ENCODE results near the gene SLC41A2. TPM values are rescaled to one million over a fixed set of nuclear protein-coding genes. Genes with fewer than 3 reads are reported as not detected.
A peak's percentile ranks its signal among the peaks of the same experiment; 100 is the strongest.

The SLC41A2 gene
- polyA plus RNA-seq, 2 of the 4 experiments (the other 2 are of a cell fraction), result 14.6 to 14.8 TPM

GRCh38 chr12:104963757-104964156, 5.7 kb upstream of the SLC41A2 start:
- ATAC-seq, result no peak
- CTCF ChIA-PET, result no interaction called here

GRCh38 chr12:104960464-104960863, 2.4 kb upstream of the SLC41A2 start:
- no peak for FAIRE-seq

More at GRCh38 chr12:104963757-104964156, 5.7 kb upstream of the SLC41A2 start:
- DNase-seq (ENCODE audit: low read depth in 1 of 2, low spot score in 1 of 2), result no peak
- peaks cover 13% of the 10 kb centered on the region for H3K4me1 ChIP-seq
- H3K9me3 ChIP-seq, result no peaks in the 10 kb centered on the region
- WGBS (ENCODE audit: missing lambda C conversion rate), result 78% methylated on average over 6 of the region's 6 CpGs
- POLR2A ChIA-PET, result no interaction called here
- H3K27ac ChIP-seq, result no peak overlapping the region
- H3K4me2 ChIP-seq, result no peak overlapping the region
- no peak overlapping the region for H3K4me3 ChIP-seq
- no peak for FAIRE-seq
- TF ChIP-seq NPAS2 (CRISPR knock-in tag; IDR thresholded peaks at IDR 0.05; ENCODE audit: borderline replicate concordance) (no peak), ESRRA (IDR thresholded peaks at IDR 0.05; ENCODE audit: borderline replicate concordance, low read length) (no peak), CEBPB (IDR thresholded peaks at IDR 0.05) (no peak), ZFP36 (IDR thresholded peaks at IDR 0.05; ENCODE audit: borderline replicate concordance, partially characterized antibody) (no peak), MYC (IDR thresholded peaks at IDR 0.05; ENCODE audit: borderline replicate concordance, low read length) (no peak), EP300 (IDR thresholded peaks at IDR 0.05) (no peak), GATA3 (IDR thresholded peaks at IDR 0.05; ENCODE audit: borderline replicate concordance) (no peak), MAFK (IDR thresholded peaks at IDR 0.05; ENCODE audit: partially characterized antibody) (no peak), RARB (CRISPR knock-in tag; IDR thresholded peaks at IDR 0.05) (no peak)
- TF ChIP-seq, protein P1, sequence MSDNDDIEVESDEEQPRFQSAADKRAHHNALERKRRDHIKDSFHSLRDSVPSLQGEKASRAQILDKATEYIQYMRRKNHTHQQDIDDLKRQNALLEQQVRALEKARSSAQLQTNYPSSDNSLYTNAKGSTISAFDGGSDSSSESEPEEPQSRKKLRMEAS (IDR thresholded peaks at IDR 0.05), result no peak

DNA sequence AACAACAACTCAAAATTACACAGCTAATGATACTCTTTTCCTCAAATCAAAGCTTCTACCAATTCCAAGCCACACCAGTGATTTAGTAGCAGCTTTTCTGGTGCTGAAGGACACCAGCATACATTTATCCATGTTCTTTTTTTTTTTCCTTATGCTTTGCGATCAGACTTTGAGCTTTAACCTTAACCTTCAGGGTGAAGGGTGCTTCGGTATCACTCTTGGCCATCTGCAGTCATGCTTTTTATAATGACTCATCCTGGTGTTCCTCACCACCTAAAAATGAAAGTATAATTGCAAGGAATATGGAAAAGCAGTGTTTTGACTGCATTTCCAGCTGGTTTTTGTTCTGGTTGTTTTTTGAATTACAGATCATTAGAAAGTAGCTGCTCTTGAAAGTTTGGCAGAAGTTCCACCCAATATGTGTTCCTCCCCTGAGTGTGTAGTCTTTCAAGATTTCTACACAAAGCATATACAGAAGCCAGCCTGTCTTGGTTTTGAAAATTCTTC, 1.3 kb upstream of the SLC41A2 start:
- ATAC-seq (no peak), DNase-seq (ENCODE audit: low read depth in 1 of 2, low spot score in 1 of 2) (no peak), FAIRE-seq (no peak)
- H3K9me3 ChIP-seq, result no peaks in the 10 kb centered on the region
- TF ChIP-seq, protein P2, sequence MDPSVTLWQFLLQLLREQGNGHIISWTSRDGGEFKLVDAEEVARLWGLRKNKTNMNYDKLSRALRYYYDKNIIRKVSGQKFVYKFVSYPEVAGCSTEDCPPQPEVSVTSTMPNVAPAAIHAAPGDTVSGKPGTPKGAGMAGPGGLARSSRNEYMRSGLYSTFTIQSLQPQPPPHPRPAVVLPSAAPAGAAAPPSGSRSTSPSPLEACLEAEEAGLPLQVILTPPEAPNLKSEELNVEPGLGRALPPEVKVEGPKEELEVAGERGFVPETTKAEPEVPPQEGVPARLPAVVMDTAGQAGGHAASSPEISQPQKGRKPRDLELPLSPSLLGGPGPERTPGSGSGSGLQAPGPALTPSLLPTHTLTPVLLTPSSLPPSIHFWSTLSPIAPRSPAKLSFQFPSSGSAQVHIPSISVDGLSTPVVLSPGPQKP (IDR thresholded peaks at IDR 0.05; ENCODE audit: low read depth, low read length), result no peak
- TF ChIP-seq TP53 (CRISPR knock-in tag; IDR thresholded peaks at IDR 0.05) (no peak), ESRRA (IDR thresholded peaks at IDR 0.05; ENCODE audit: borderline replicate concordance, low read length) (peak; percentile 52; the same call in 1 of the 2 replicates), EHF (CRISPR knock-in tag; IDR thresholded peaks at IDR 0.05) (no peak), RAD21 (conservative IDR thresholded peaks at IDR 0.05 in 1 of 2, IDR thresholded peaks at IDR 0.05 in 1 of 2) (no peak), FOSL2 (IDR thresholded peaks at IDR 0.05) (no peak), FOSL2 (CRISPR knock-in tag; IDR thresholded peaks at IDR 0.05) (peak; percentile 79), JUNB (IDR thresholded peaks at IDR 0.05) (no peak), EP300 (IDR thresholded peaks at IDR 0.05) (no peak), GATA3 (IDR thresholded peaks at IDR 0.05; ENCODE audit: borderline replicate concordance) (peak; percentile 48; the same call in 1 of the 2 replicates), HOXB13 (CRISPR knock-in tag; IDR thresholded peaks at IDR 0.05; ENCODE audit: low read depth) (no peak)
- ChIA-PET CTCF (interaction anchor here (0.6 to 3.3 kb wide), 8 partner anchors 10 to 578 kb away, joined by 3 to 15 read pairs (median 5); no protein-coding TSS in a partner anchor), POLR2A (no interaction called here)
- H3K4me2 ChIP-seq, result peak overlapping the region; percentile 80
- H3K4me1 ChIP-seq, result peaks cover 25% of the 10 kb centered on the region
- peak overlapping the region; percentile 92 to 98 for H3K27ac ChIP-seq
- 42% methylated on average over 2 of the region's 2 CpGs for WGBS (ENCODE audit: missing lambda C conversion rate)
- H3K4me3 ChIP-seq, result peak overlapping the region; percentile 95; the same call in 2 of the 3 replicates

More at GRCh38 chr12:104960464-104960863, 2.4 kb upstream of the SLC41A2 start:
- Histone ChIP-seq H3K4me1 (peaks cover 24% of the 10 kb centered on the region), H3K9me3 (no peaks in the 10 kb centered on the region), H3K4me2 (no peak overlapping the region), H3K27ac (no peak overlapping the region; a peak in 1 of 6 replicates), H3K4me3 (no peak overlapping the region)
- ChIA-PET POLR2A (no interaction called here), CTCF (interaction anchor here (1.0 to 3.3 kb wide), 3 partner anchors 18 to 579 kb away, joined by 3 to 15 read pairs (median 4); no protein-coding TSS in a partner anchor)
- WGBS (ENCODE audit: missing lambda C conversion rate), result 89% methylated on average over 4 of the region's 4 CpGs
- ATAC-seq (no peak), DNase-seq (ENCODE audit: low read depth in 1 of 2, low spot score in 1 of 2) (no peak)
- TF ChIP-seq NFE2L2 (conservative IDR thresholded peaks at IDR 0.05; ENCODE audit: low read length) (no peak), EHMT2 (IDR thresholded peaks at IDR 0.05; ENCODE audit: low read depth) (no peak), RFX5 (IDR thresholded peaks at IDR 0.05) (no peak), MYC (IDR thresholded peaks at IDR 0.05; ENCODE audit: borderline replicate concordance, low read length) (no peak), CTCF (IDR thresholded peaks at IDR 0.05) (no peak), KDM5A (IDR thresholded peaks at IDR 0.05) (no peak), FOXS1 (CRISPR knock-in tag; IDR thresholded peaks at IDR 0.05) (no peak), ZSCAN20 (CRISPR knock-in tag; IDR thresholded peaks at IDR 0.05) (no peak), CBX8 (IDR thresholded peaks at IDR 0.05) (no peak), JUNB (IDR thresholded peaks at IDR 0.05) (no peak), PHF8 (IDR thresholded peaks at IDR 0.05; ENCODE audit: borderline replicate concordance, low read depth) (no peak), HES2 (IDR thresholded peaks at IDR 0.05) (no peak), HOXB13 (CRISPR knock-in tag; IDR thresholded peaks at IDR 0.05; ENCODE audit: low read depth) (no peak), HOXA7 (CRISPR knock-in tag; IDR thresholded peaks at IDR 0.05) (no peak)
